Measurements from ENCODE around the gene PDXK.

Gene PDXK

GRCh38 chr21:43741423-43742096 lies 22.6 kb downstream of the PDXK start:
- ATAC-seq: no peak
- TF ChIP-seq ZNF70 (CRISPR knock-in tag; IDR thresholded peaks at IDR 0.05) (no peak), CSDC2 (CRISPR knock-in tag; IDR thresholded peaks at IDR 0.05) (no peak), ESRRG (CRISPR knock-in tag; IDR thresholded peaks at IDR 0.05) (no peak), ZFP30 (CRISPR knock-in tag; IDR thresholded peaks at IDR 0.05) (no peak), ZNF565 (CRISPR knock-in tag; conservative IDR thresholded peaks at IDR 0.05; ENCODE audit: low read depth) (no peak), POU6F1 (CRISPR knock-in tag; IDR thresholded peaks at IDR 0.05; ENCODE audit: borderline replicate concordance, low read depth) (no peak), ARNTL (CRISPR knock-in tag; IDR thresholded peaks at IDR 0.05; ENCODE audit: borderline replicate concordance, low read depth) (no peak), RARB (CRISPR knock-in tag; IDR thresholded peaks at IDR 0.05) (no peak), PATZ1 (CRISPR knock-in tag; IDR thresholded peaks at IDR 0.05; ENCODE audit: borderline replicate concordance) (no peak), SNAI2 (CRISPR knock-in tag; IDR thresholded peaks at IDR 0.05) (no peak), PPARA (CRISPR knock-in tag; IDR thresholded peaks at IDR 0.05; ENCODE audit: borderline replicate concordance) (no peak), OSR1 (CRISPR knock-in tag; IDR thresholded peaks at IDR 0.05) (no peak), ZC3H10 (CRISPR knock-in tag; IDR thresholded peaks at IDR 0.05) (no peak), BACH2 (CRISPR knock-in tag; IDR thresholded peaks at IDR 0.05; ENCODE audit: borderline replicate concordance) (no peak), GLIS3 (CRISPR knock-in tag; IDR thresholded peaks at IDR 0.05) (no peak), CSRNP3 (CRISPR knock-in tag; IDR thresholded peaks at IDR 0.05) (no peak)

GRCh38 chr21:43743947-43744346 lies 25.0 kb downstream of the PDXK start:
- no peak for ATAC-seq
- no peak for TF ChIP-seq ZNF8 (CRISPR knock-in tag; IDR thresholded peaks at IDR 0.05)
- no peak for TF ChIP-seq BACH2 (CRISPR knock-in tag; IDR thresholded peaks at IDR 0.05; ENCODE audit: borderline replicate concordance)
- TF ChIP-seq SNAI2 (CRISPR knock-in tag; IDR thresholded peaks at IDR 0.05): no peak
- TF ChIP-seq PPARA (CRISPR knock-in tag; IDR thresholded peaks at IDR 0.05; ENCODE audit: borderline replicate concordance): no peak
- no peak for TF ChIP-seq TCF4 (CRISPR knock-in tag; IDR thresholded peaks at IDR 0.05; ENCODE audit: borderline replicate concordance)
- TF ChIP-seq ZNF565 (CRISPR knock-in tag; conservative IDR thresholded peaks at IDR 0.05; ENCODE audit: low read depth): no peak
- no peak for TF ChIP-seq ISL1 (CRISPR knock-in tag; IDR thresholded peaks at IDR 0.05)
- no peak for TF ChIP-seq TOX (CRISPR knock-in tag; IDR thresholded peaks at IDR 0.05; ENCODE audit: borderline replicate concordance)
- TF ChIP-seq OSR1 (CRISPR knock-in tag; IDR thresholded peaks at IDR 0.05): no peak
- TF ChIP-seq PATZ1 (CRISPR knock-in tag; IDR thresholded peaks at IDR 0.05; ENCODE audit: borderline replicate concordance): no peak
- no peak for TF ChIP-seq POU6F1 (CRISPR knock-in tag; IDR thresholded peaks at IDR 0.05; ENCODE audit: borderline replicate concordance, low read depth)
- TF ChIP-seq ZFP30 (CRISPR knock-in tag; IDR thresholded peaks at IDR 0.05): no peak
- TF ChIP-seq CSRNP3 (CRISPR knock-in tag; IDR thresholded peaks at IDR 0.05): no peak
- TF ChIP-seq ZC3H10 (CRISPR knock-in tag; IDR thresholded peaks at IDR 0.05): no peak
- no peak for TF ChIP-seq ARNTL (CRISPR knock-in tag; IDR thresholded peaks at IDR 0.05; ENCODE audit: borderline replicate concordance, low read depth)
- no peak for TF ChIP-seq GLIS3 (CRISPR knock-in tag; IDR thresholded peaks at IDR 0.05)

Data from SK-N-SH treated with all-trans-retinoic acid at 6 μM for 48 hours (cell line).